Subcutaneous abdominal adipose tissue (tissue), 5 donors: ENCODE measurements around the gene PLA2G4F.
"Not testable (repeated sequence)": the region's sequence is repeated elsewhere in the genome, so short reads cannot be mapped to it uniquely, and the experiment has no call there.

Source experiments
- H3K27ac ChIP-seq: one replicate; pipeline ENCODE4 v1.7.0; 2013; ENCODE audit warnings: low read depth, mild to moderate bottlenecking, inconsistent platforms, low read length, moderate library complexity
- H3K27me3 ChIP-seq, 5 donors: one replicate each; pipeline ENCODE4 v1.7.0; 2013; ENCODE audit warnings: low read length in 5 of 5, inconsistent platforms in 1 of 5; ENCODE audit not compliant: control insufficient read depth in 5 of 5, insufficient read depth in 4 of 5
- H3K36me3 ChIP-seq, 5 donors: one replicate each; pipeline ENCODE4 v1.7.0; 2013; ENCODE audit warnings: low read length in 5 of 5; ENCODE audit not compliant: control insufficient read depth in 5 of 5, insufficient read depth in 5 of 5
- H3K4me1 ChIP-seq, 5 donors: one replicate each; pipeline ENCODE4 v1.7.0; 2013; ENCODE audit warnings: low read length in 5 of 5, mild to moderate bottlenecking in 3 of 5, moderate library complexity in 1 of 5; ENCODE audit not compliant: control insufficient read depth in 5 of 5, insufficient read depth in 5 of 5
- H3K4me3 ChIP-seq, 5 donors: one replicate each; pipeline ENCODE4 v1.7.0; 2013; ENCODE audit warnings: low read length in 5 of 5, low read depth in 1 of 5
- H3K9ac ChIP-seq, 5 donors: one replicate each; pipeline ENCODE4 v1.7.0; 2013; ENCODE audit warnings: low read length in 5 of 5, mild to moderate bottlenecking in 4 of 5, moderate library complexity in 3 of 5
- H3K9me3 ChIP-seq, 5 donors: one replicate each; pipeline ENCODE4 v1.7.0; 2013; ENCODE audit warnings: low read length in 5 of 5; ENCODE audit not compliant: control insufficient read depth in 5 of 5
- donor health status: healthy.
- donor health status: healthy.
- donor health status: healthy.
- donor health status: healthy.
- donor health status: healthy.

The PLA2G4F gene

GRCh38 chr15:42091753-42092397, 64.6 kb downstream of the PLA2G4F start:
- not testable (repeated sequence) for H3K4me3 ChIP-seq, H3K9ac ChIP-seq, H3K27ac ChIP-seq, H3K36me3 ChIP-seq, H3K9me3 ChIP-seq
- H3K27me3 ChIP-seq = peaks cover 9 to 21% (median 11%) of the 10 kb centered on the region in 5 donors
- peaks cover 0 to 14% (median 10%) of the 10 kb centered on the region in 5 donors for H3K4me1 ChIP-seq

DNA sequence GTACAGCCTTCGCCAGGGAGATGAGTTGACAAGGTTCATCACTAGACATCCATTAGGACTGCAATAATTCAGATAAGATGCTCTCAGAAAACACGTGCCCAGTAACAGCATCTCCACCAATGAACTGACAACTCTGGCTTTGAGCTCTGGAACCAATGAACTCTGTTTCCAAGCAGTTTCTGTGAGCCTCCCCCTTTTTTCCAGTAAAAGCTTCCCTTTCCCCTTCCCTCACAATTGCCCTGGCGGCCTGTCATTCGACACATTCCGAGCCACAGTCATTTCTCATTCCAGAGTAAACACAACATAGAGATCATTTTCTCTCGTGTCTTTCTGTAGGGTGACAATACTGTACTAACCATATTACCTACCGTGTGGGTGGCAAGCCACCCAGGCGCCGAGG, 65.7 kb downstream of the PLA2G4F start:
- Histone ChIP-seq H3K36me3 (no peaks in the 10 kb centered on the region), H3K9me3 (no peaks in the 10 kb centered on the region), H3K4me3 (no peak overlapping the region), H3K27ac (no peak overlapping the region), H3K9ac (no peak overlapping the region), H3K4me1 (peaks cover 0 to 14% (median 10%) of the 10 kb centered on the region in 5 donors), H3K27me3 (peaks cover 6 to 21% (median 11%) of the 10 kb centered on the region in 5 donors)

- H3K9ac ChIP-seq = no peak overlapping the region
- no peaks in the 10 kb centered on the region for H3K9me3 ChIP-seq
- no peak overlapping the region for H3K4me3 ChIP-seq
- H3K36me3 ChIP-seq = no peaks in the 10 kb centered on the region
- H3K27ac ChIP-seq = no peak overlapping the region
- peaks cover 6 to 21% (median 11%) of the 10 kb centered on the region in 5 donors for H3K27me3 ChIP-seq
- H3K4me1 ChIP-seq = peaks cover 0 to 14% (median 10%) of the 10 kb centered on the region in 5 donors
Measured at GRCh38 chr15:42090370-42090769, 66.1 kb downstream of the PLA2G4F start.

DNA sequence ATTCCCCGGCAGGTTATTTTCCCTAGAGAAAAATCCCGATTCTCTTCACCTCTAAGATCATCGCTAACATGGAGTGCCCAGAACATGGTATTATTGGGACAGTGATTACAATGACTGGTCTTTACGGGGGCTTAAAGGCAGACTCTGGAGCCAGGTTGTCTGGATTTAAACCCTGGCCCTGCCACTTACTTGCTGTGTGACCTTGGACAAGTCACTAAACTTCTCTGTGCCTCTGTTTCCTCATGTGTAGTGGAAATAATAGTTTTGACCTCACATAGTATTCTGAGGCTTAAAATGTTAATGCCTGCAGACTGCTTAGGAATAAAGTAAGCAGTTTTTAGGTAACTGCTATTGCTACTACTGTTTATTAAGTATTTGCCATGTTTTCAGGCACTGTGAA, 66.5 kb downstream of the PLA2G4F start:
- H3K9me3 ChIP-seq = no peaks in the 10 kb centered on the region
- H3K27ac ChIP-seq = no peak overlapping the region
- H3K9ac ChIP-seq = no peak overlapping the region
- H3K36me3 ChIP-seq = no peaks in the 10 kb centered on the region
- H3K4me3 ChIP-seq = no peak overlapping the region
- H3K4me1 ChIP-seq = peaks cover 0 to 14% (median 10%) of the 10 kb centered on the region in 5 donors
- peaks cover 6 to 22% (median 11%) of the 10 kb centered on the region in 5 donors for H3K27me3 ChIP-seq
